ENCODE measurements around the gene ASAP3.

Gene ASAP3

DNA sequence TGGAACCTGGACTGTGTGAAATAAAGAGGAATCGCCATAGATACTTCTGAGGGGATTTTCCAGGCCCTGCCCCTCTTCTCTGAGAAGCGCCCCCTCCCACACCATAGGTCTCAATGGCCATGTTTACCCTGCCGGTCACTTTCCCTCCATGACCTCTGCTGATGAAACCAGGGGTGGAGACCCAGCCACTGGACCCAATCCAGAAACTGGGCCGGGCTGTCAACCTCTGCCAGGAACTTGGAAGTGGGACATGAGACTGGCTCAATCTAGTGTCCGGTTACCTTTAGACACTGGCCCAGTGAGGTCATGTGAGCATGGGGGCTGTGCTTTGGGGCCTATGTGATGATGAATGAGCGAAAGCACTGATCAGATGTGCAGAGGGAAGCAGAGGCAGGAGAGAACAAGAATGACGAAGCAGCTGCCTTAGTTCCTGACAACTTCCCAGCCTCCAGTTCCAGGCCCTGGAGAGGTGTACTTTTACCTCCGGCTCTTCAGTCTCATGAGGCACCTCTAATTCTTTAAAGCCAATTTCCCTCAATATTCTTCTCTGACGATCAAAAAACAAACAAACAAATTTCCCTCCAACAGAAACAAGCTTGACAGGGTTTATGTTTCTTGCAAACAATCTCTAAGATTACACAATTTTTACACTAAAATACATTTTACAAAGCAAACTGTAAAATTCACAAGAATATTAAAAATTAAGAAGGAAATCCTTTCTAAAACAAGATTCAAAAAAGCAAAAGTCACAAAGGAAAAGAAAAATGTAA is 4.9 kb downstream of the ASAP3 start:
- peak in 32 of 58 donors; percentile 3 to 59 (median 18) for DNase-seq

- DNase-seq = no peak
These were observed 6.4 kb downstream of the ASAP3 start for GRCh38 chr1:23477359-23478144.

DNA sequence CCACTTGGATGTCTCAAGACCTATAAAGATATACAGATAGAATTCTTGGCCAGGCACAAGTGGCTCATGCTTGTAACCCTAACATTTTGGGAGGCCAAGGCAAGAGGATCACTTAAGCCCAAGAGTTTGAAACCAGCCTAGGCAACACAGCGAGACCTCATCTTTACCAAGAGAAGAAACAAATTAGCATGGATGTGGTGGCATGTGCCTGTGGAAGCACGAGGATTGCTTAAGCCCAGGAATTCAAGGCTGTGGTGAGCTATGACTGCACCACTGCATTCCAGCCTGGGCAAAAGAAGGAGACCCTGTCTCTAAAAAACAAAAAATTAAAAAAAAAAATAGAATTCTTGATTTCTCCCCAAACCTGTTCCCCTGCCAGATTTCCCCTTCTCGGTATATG is 8.3 kb downstream of the ASAP3 start:
- DNase-seq = no peak

GRCh38 chr1:23475134-23475628 is 8.8 kb downstream of the ASAP3 start:
- peak in 38 of 58 donors; percentile 6 to 77 (median 27) for DNase-seq

DNA sequence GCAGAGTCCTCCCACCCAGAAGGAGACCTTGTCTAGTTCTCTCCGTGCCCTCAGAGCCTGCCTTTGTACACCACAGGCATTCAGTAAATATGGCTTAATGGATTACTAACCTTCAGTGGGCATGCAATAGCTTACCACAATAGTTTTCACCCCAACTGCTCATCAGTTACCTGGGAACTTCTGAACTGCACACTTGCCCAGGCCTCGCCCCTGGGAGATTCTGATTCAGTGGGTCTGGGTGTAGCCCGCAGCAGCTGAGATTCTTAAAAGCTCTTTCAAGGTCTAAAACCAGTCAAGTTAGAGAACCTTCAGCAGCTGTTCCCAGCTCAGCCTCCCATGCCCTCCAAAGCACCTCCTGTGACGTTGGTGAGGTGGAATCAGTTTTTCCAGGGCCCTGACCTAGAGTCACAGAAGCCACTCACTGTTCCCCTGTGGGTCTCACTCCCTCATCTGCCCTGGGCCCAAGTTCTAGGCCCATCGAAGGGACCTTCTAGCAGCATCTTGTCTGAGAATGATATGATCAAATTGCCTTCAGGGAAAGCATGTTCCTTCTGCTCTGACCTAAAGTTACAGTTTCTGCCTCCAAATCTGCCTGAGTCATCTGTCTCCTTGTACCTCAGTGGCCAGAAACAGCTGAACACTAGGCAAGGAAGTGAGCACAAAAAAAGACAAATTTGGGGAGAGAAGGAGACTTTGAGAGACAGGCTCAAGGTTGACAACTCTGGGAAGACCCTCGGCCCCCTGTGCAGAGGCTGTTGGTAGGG is 10.8 kb downstream of the ASAP3 start:
- DNase-seq = no peak

- DNase-seq = no peak
These were observed 11.5 kb downstream of the ASAP3 start for GRCh38 chr1:23472351-23473036.

GRCh38 chr1:23471473-23472075 is 12.4 kb downstream of the ASAP3 start:
- no peak for DNase-seq

GRCh38 chr1:23470282-23471070 is 13.5 kb downstream of the ASAP3 start:
- DNase-seq = peak in 6 of 58 donors; percentile 1 to 35 (median 12)

GRCh38 chr1:23469372-23469982 is 14.5 kb downstream of the ASAP3 start:
- DNase-seq = no peak

DNA sequence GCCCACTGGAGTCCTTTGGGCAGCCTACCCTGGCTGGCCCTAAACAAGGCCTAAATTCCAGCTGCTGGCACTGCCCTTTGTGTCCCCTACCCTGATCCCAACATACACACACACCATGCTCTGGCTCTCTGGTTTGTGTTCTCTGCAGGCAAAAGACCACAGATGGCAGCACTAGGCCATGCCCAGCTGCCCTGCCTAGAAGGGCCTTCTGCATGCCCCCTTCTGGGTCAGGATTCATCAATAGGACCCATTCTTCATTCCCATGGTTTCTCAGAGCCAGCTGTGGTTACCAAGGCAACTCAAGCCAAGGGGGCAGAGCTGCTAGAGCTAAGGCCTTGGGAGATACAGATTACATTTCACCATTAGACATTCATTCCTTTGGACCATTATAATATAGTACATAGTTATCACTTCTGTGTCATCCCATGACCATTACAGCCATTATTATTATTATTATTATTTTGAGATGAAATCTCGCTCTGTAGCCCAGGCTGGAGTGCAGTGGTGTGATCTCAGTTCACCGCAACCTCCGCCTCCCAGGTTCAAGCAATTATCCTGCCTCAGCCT is 17.5 kb downstream of the ASAP3 start:
- peak in 42 of 58 donors; percentile 4 to 81 (median 47) for DNase-seq

GRCh38 chr1:23463286-23463685 is 20.7 kb downstream of the ASAP3 start:
- DNase-seq = no peak

DNA sequence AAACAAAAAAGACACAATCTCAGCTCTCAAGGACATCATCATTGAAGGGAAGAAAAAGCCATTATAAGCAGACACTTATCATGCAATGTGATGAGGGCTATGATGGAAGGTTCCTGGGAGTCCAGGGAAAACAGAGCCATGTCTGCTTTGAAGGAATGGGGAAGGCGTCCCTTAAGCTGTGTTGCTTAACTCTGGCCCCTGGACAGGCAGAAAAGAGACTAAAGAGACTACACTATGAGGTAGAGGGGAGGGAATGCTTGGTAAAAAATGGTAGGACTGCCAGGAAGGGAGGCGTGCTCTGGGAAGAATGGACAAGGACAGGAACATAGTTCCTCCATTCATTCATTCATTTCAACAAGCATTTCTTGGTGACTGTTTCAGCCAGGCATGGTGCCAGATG is 21.2 kb downstream of the ASAP3 start:
- no peak for DNase-seq

DNA sequence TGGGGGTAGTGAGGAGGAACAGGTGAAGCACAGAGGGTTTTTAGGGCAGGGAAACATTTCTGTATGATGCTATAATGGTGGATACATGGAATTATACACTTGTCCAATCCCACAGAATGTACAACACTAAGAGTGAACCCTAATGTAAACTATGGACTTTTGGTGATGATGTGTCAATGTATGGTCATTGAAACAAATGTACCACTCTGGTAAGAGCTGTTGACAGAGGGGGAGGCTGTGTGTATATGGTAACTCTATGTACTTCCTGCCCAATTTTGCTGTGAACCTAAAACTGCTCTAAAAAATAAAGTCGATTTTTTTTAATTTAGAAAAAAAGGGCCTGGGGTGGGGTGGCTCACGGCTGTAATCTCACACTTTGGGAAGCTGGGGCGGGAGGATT is 22.9 kb downstream of the ASAP3 start:
- no peak for DNase-seq

DNA sequence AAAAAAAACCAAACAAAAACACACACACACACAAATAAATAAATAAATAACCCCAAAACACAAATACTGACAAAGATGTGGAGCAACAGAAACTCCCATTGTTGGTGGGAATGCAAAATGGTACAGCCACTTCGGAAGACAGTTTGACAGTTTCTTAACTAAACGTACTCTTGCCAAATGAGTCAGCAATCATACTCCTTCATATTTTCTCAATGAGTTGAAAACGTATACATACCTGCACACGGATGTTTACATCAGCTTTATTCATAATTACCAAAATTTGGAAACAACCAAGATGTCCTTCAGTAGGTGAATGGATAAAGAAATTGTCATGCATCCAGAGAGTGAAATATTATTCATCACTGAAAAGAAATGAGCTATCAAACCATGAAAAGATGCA is 23.5 kb downstream of the ASAP3 start:
- DNase-seq = no peak

GRCh38 chr1:23459338-23459757 is 24.6 kb downstream of the ASAP3 start:
- no peak for DNase-seq

DNA sequence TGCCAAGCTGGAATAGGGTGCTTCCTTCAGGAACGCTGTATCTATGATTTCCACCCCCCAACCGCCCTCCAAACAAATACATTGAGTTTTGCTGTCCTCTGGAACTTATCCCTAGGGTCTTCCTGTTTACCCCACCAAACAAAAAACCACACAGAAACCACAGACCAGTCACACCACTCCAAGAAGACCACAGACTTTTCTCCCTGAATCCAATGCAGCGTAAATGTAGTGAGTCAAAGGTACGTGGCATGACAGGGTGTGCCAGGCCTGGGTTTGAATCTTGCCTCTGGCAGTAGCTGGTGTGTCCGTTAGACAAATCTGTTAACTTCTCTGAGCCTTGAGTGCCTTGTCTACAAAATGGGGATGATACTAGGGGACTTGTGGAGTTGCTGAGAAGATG is 27.8 kb downstream of the ASAP3 start:
- no peak for DNase-seq

- no peak for DNase-seq
These were observed 30.5 kb downstream of the ASAP3 start for GRCh38 chr1:23453455-23454000.

DNA sequence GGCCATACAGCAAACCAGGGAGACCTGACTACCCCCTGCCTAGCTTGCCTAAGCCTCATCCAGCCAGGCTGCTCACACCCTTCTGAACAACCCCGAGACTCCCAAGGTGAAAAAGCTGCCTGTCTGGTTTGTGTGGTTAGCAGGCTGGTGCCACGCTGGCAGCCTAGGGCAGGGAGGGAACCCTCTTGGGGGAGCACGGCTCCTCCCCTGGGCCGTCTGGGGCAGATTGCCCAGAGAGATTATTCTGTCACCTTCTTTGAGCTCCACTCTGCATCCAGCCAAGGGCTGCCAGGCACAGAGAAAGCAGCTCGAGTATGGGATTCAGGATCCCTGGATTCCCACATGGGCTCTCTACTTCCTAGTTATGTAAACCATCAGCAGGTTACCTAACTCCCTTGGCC is 32.0 kb downstream of the ASAP3 start:
- DNase-seq = peak in 4 of 58 donors; percentile 4 to 17 (median 6)

DNA sequence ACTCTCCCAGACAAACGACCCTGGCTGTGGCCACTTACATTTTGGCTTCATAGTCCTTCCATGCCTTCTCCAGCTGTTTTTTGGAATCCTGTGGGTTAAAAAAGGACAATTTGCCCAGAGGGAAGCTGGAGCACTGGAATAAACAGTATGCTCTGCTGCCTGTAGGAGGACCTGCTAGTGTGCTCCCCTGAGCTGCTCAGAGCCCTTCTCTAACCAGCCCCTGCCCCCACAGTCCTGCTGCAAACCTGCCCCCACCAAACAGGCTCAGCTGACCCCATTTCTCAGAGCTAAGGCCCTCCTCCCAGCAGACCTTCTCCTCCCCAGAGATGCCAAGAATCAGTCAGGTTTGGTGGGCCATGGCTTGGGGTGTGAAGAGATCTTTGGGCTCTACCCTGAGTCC is 32.5 kb downstream of the ASAP3 start:
- DNase-seq = no peak
